Measurements from ENCODE around the gene C1QL1. TPM values are rescaled to one million over a fixed set of nuclear protein-coding genes. Genes with fewer than 3 reads are reported as not detected.

C1QL1 gene
- total RNA-seq, 2 donors from 2014 or later, result 2.3 to 2.9 TPM

- H3K27me3 ChIP-seq, result no peaks in the 10 kb centered on the region
- H3K9me3 ChIP-seq, result no peaks in the 10 kb centered on the region
- DNase-seq (no peak), ATAC-seq (no peak)
- H3K4me1 ChIP-seq, result peaks cover 6% of the 10 kb centered on the region
- 80 to 82% methylated on average over 6 of the region's 6 CpGs for WGBS, 2 donors
- intact Hi-C loops (cut with DNase I), result no loop called here
- no peak overlapping the region for H3K27ac ChIP-seq
- H3K4me3 ChIP-seq, result no peak overlapping the region
- no peaks in the 10 kb centered on the region for H3K36me3 ChIP-seq (replicated peaks in 1 of 2; ENCODE audit: insufficient read depth in 1 of 2, low read depth in 2 of 2)
- TF ChIP-seq CTCF (IDR thresholded peaks at IDR 0.05) (no peak), POLR2A (IDR thresholded peaks at IDR 0.05) (no peak)
These were observed 46.0 kb downstream of the C1QL1 start for GRCh38 chr17:44922136-44922535.

- intact Hi-C loops (cut with DNase I), result loop anchor here (2.0 kb wide), 1 partner anchor 99 kb away; no protein-coding TSS in a partner anchor
- DNase-seq (peak in 3 of 4 donors; percentile 10 to 42 (median 31)), ATAC-seq (no peak)
- no peak for TF ChIP-seq POLR2A (IDR thresholded peaks at IDR 0.05)
- TF ChIP-seq CTCF (IDR thresholded peaks at IDR 0.05), result no peak
- H3K4me3 ChIP-seq, result no peak overlapping the region
- WGBS, 2 donors, result 70 to 74% methylated on average over 11 of the region's 11 CpGs
- H3K27me3 ChIP-seq, result no peaks in the 10 kb centered on the region
- H3K9me3 ChIP-seq, result no peaks in the 10 kb centered on the region
- H3K4me1 ChIP-seq, result peaks cover 15% of the 10 kb centered on the region
- H3K27ac ChIP-seq, result no peak overlapping the region
- H3K36me3 ChIP-seq (replicated peaks in 1 of 2; ENCODE audit: insufficient read depth in 1 of 2, low read depth in 2 of 2), result no peaks in the 10 kb centered on the region
These were observed 46.8 kb downstream of the C1QL1 start for GRCh38 chr17:44921122-44921882.

- no peak for TF ChIP-seq POLR2A (IDR thresholded peaks at IDR 0.05)
- TF ChIP-seq CTCF (IDR thresholded peaks at IDR 0.05), result no peak
- ATAC-seq (no peak), DNase-seq (no peak)
- Histone ChIP-seq H3K9me3 (no peaks in the 10 kb centered on the region), H3K4me3 (no peak overlapping the region), H3K4me1 (peaks cover 22% of the 10 kb centered on the region), H3K27ac (no peak overlapping the region), H3K27me3 (no peaks in the 10 kb centered on the region), H3K36me3 (replicated peaks in 1 of 2; ENCODE audit: insufficient read depth in 1 of 2, low read depth in 2 of 2) (no peaks in the 10 kb centered on the region)
- 61 to 66% methylated on average over 7 of the region's 7 CpGs for WGBS, 2 donors
- intact Hi-C loops (cut with DNase I), result loop anchor here (2.0 kb wide), 1 partner anchor 100 kb away; no protein-coding TSS in a partner anchor
These were observed 47.5 kb downstream of the C1QL1 start for GRCh38 chr17:44920565-44920940.

GRCh38 chr17:44919885-44920564 is 48.1 kb downstream of the C1QL1 start:
- WGBS, 2 donors, result 14 to 18% methylated on average over 4 to 9 of the region's 9 CpGs

More at GRCh38 chr17:44919885-44920564, 48.1 kb downstream of the C1QL1 start:
- no peaks in the 10 kb centered on the region for H3K27me3 ChIP-seq
- H3K27ac ChIP-seq, result no peak overlapping the region
- H3K9me3 ChIP-seq, result no peaks in the 10 kb centered on the region
- peaks cover 24% of the 10 kb centered on the region for H3K4me1 ChIP-seq
- H3K4me3 ChIP-seq, result no peak overlapping the region
- ATAC-seq, result peak; percentile 84
- DNase-seq, result peak; percentile 82 to 88 (median 86)
- no peaks in the 10 kb centered on the region for H3K36me3 ChIP-seq (replicated peaks in 1 of 2; ENCODE audit: insufficient read depth in 1 of 2, low read depth in 2 of 2)
- TF ChIP-seq CTCF (IDR thresholded peaks at IDR 0.05) (peak; percentile 78 to 93 (median 90)), POLR2A (IDR thresholded peaks at IDR 0.05) (no peak)
- intact Hi-C loops (cut with DNase I), result loop anchor here (2.0 kb wide), 1 partner anchor 101 kb away; no protein-coding TSS in a partner anchor

Measured in body of pancreas (tissue), 4 donors.